OCI-LY7 (cell line): Measurements from ENCODE around the gene GIPC3. TPM values are rescaled to one million over a fixed set of nuclear protein-coding genes. Genes with fewer than 3 reads are reported as not detected.
"Not testable (repeated sequence)": the region's sequence is repeated elsewhere in the genome, so short reads cannot be mapped to it uniquely, and the experiment has no call there.

Source experiments
- BruUV-seq: library from RNA; stranded (reverse); fragments of 400-500 nt; replicated peaks from 2 replicates; lab custom pipeline; 2021; lab: Mats Ljungman, UMichigan
- CTCF ChIA-PET: fragments of 300-600 bp; sonication (Branson Sonifier 250); formaldehyde crosslinking; loops from one replicate; lab custom pipeline; 2022; ENCODE audit warnings: antibody characterized with exemption; ENCODE audit not compliant: unreplicated experiment; lab: Charles Lee
- POLR2A ChIA-PET: fragments of 300-600 bp; sonication (Branson Sonifier 250); formaldehyde crosslinking; loops from one replicate; lab custom pipeline; 2022; ENCODE audit warnings: antibody characterized with exemption; lab: Charles Lee
- DNase-seq: peaks from one replicate; pipeline ENCODE4 v3.0.0-alpha.2; 2015; ENCODE audit warnings: low spot score
- H2AFZ ChIP-seq: fragments of 200-600 bp; sonication (generic), shearing (Covaris generic); 2 replicates; pipeline ENCODE4 v1.6.1; 2014; ENCODE audit warnings: mild to moderate bottlenecking, antibody characterized with exemption, low read length, moderate library complexity
- H3K27ac ChIP-seq: fragments of 200-600 bp; sonication (generic); 2 replicates; pipeline ENCODE4 v1.5.1; 2014; ENCODE audit warnings: mixed run types, low read depth, mild to moderate bottlenecking, moderate library complexity, low read length, inconsistent platforms; ENCODE audit not compliant: poor library complexity, severe bottlenecking
- H3K36me3 ChIP-seq: fragments of 200-600 bp; sonication (generic); 2 replicates; pipeline ENCODE4 v1.6.1; 2014; ENCODE audit warnings: mild to moderate bottlenecking, antibody characterized with exemption, low read length, moderate library complexity, mixed read lengths; ENCODE audit not compliant: insufficient read depth
- H3K4me1 ChIP-seq: fragments of 200-600 bp; sonication (generic); 2 replicates; pipeline ENCODE4 v1.5.1; 2014; ENCODE audit warnings: mild to moderate bottlenecking, low read length; ENCODE audit not compliant: insufficient read depth, poor library complexity, severe bottlenecking
- H3K4me2 ChIP-seq: fragments of 200-600 bp; sonication (generic); 2 replicates; pipeline ENCODE4 v1.6.1; 2014; ENCODE audit warnings: mild to moderate bottlenecking, low read length
- H3K4me3 ChIP-seq: fragments of 200-600 bp; sonication (generic); 2 replicates; pipeline ENCODE4 v1.5.1; 2014; ENCODE audit warnings: mild to moderate bottlenecking, low read depth, low read length; ENCODE audit not compliant: poor library complexity, severe bottlenecking
- H3K79me2 ChIP-seq: fragments of 200-600 bp; sonication (generic); 2 replicates; pipeline ENCODE4 v1.6.1; 2016; ENCODE audit warnings: low read depth, mild to moderate bottlenecking, low read length, moderate library complexity, mixed read lengths; ENCODE audit not compliant: insufficient read depth
- H3K9me2 ChIP-seq: fragments of 200-600 bp; sonication (generic); 2 replicates; pipeline ENCODE4 v1.6.1; 2016; ENCODE audit warnings: mild to moderate bottlenecking, low read length, mixed read lengths; ENCODE audit not compliant: insufficient read depth
- H3K9me3 ChIP-seq: fragments of 200-600 bp; sonication (generic); 2 replicates; pipeline ENCODE4 v1.6.1; 2014; ENCODE audit warnings: mild to moderate bottlenecking, mixed run types, low read length, mixed read lengths
- H4K20me1 ChIP-seq: fragments of 200-600 bp; sonication (generic); 2 replicates; pipeline ENCODE4 v1.6.1; 2014; ENCODE audit warnings: mild to moderate bottlenecking, antibody characterized with exemption, low read length, moderate library complexity, mixed read lengths; ENCODE audit not compliant: insufficient read depth
- CTCF ChIP-seq: fragments of 200-600 bp; sonication (generic); conservative IDR thresholded peaks from 2 replicates; pipeline ENCODE4 v1.5.1; 2014; ENCODE audit warnings: mild to moderate bottlenecking, antibody characterized with exemption, low read length, moderate library complexity, mixed read lengths
- EZH2phosphoT487 ChIP-seq: fragments of 200-600 bp; sonication (generic); IDR thresholded peaks from 2 replicates; pipeline ENCODE4 v1.6.1; 2018; ENCODE audit warnings: low read depth, borderline replicate concordance, mild to moderate bottlenecking, mixed run types, antibody characterized with exemption, low read length, moderate library complexity, mixed read lengths
- intact Hi-C: fragments of 100-400 bp; cut with micrococcal nuclease; formaldehyde crosslinking; loops from one replicate; pipeline ENCODE4 v1.10.0; 2022; ENCODE audit not compliant: unreplicated experiment
- total RNA-seq, 2 experiments: library from RNA; depleted of rRNA in 1 of 2; stranded (reverse); fragments of >200 nt in 1 of 2; shearing (Covaris generic) in 1 of 2; gene quantifications; 2 replicates each; pipeline ENCODE4 v1.2.3, GENCODE V29; 2014 to 2022

GIPC3 gene
- total RNA-seq, 2 experiments from 2014 or later: not detected

- ChIA-PET POLR2A (no interaction called here), CTCF (interaction anchor here (0.7 kb wide), 1 partner anchor 689 kb away, joined by 3 read pairs; no protein-coding TSS in a partner anchor)
- Histone ChIP-seq H4K20me1 (no peaks in the 10 kb centered on the region), H3K9me3 (no peaks in the 10 kb centered on the region), H3K4me2 (no peak overlapping the region), H3K4me3 (no peak overlapping the region), H2AFZ (no peak overlapping the region), H3K4me1 (peaks cover 12% of the 10 kb centered on the region), H3K79me2 (no peaks in the 10 kb centered on the region), H3K9me2 (no peaks in the 10 kb centered on the region), H3K36me3 (no peaks in the 10 kb centered on the region), H3K27ac (no peak overlapping the region)
- intact Hi-C loops: no loop called here
- BruUV-seq: no TSS peak
- DNase-seq: no peak
- TF ChIP-seq CTCF (no peak), EZH2phosphoT487 (no peak)
Observed at GRCh38 chr19:3565139-3565538, 20.1 kb upstream of the GIPC3 start.

- DNase-seq, H3K4me3 ChIP-seq, H3K36me3 ChIP-seq, H3K79me2 ChIP-seq, H4K20me1 ChIP-seq, H3K4me2 ChIP-seq, H3K9me3 ChIP-seq, CTCF ChIA-PET, H2AFZ ChIP-seq, BruUV-seq, H3K27ac ChIP-seq, H3K9me2 ChIP-seq, H3K4me1 ChIP-seq: not testable (repeated sequence)
- POLR2A ChIA-PET: interaction anchor here (0.6 kb wide), 1 partner anchor 16 kb away, joined by 4 read pairs; no protein-coding TSS in a partner anchor
- intact Hi-C loops: loop anchor here (5.0 kb wide), 1 partner anchor 63 kb away; the partner anchor contains the start of gene FZR1
Observed at GRCh38 chr19:3570042-3570441, 15.2 kb upstream of the GIPC3 start.

GRCh38 chr19:3570606-3571011 lies 14.7 kb upstream of the GIPC3 start:
- no TSS peak for BruUV-seq

More at GRCh38 chr19:3570606-3571011, 14.7 kb upstream of the GIPC3 start:
- Histone ChIP-seq H3K4me3 (no peak overlapping the region), H3K36me3 (peaks cover 14% of the 10 kb centered on the region; the same call in 1 of the 2 replicates), H3K79me2 (peaks cover 5% of the 10 kb centered on the region; the same call in 1 of the 2 replicates), H4K20me1 (no peaks in the 10 kb centered on the region), H3K4me1 (peaks cover 6% of the 10 kb centered on the region), H3K9me2 (no peaks in the 10 kb centered on the region), H3K9me3 (no peaks in the 10 kb centered on the region), H3K27ac (no peak overlapping the region), H2AFZ (no peak overlapping the region), H3K4me2 (no peak overlapping the region)
- intact Hi-C loops: loop anchor here (5.0 kb wide), 1 partner anchor 63 kb away; the partner anchor contains the start of gene FZR1
- TF ChIP-seq CTCF (no peak), EZH2phosphoT487 (no peak)
- no peak for DNase-seq
- POLR2A ChIA-PET: no interaction called here
- CTCF ChIA-PET: no interaction called here
